CD4-positive, alpha-beta T cell (primary cell): ENCODE data around the gene CDC25B. TPM values are rescaled to one million over a fixed set of nuclear protein-coding genes. Genes with fewer than 3 reads are reported as not detected.
A peak's percentile ranks its signal among the peaks of the same experiment; 100 is the strongest.

Experiments
- ATAC-seq: fragments of 200-7000 bp; cut with Tn5 transposase; one replicate; pipeline ENCODE4 v1.10.0; 2022; ENCODE audit warnings: mild to moderate bottlenecking; ENCODE audit not compliant: poor library complexity
- CTCF ChIA-PET: fragments of 350-600 bp; sonication (Branson Sonifier 250); formaldehyde crosslinking; loops from one replicate; lab custom pipeline; 2021; ENCODE audit warnings: antibody characterized with exemption, inconsistent platforms; lab: Charles Lee
- POLR2A ChIA-PET: fragments of 350-600 bp; sonication (Branson Sonifier 250); formaldehyde crosslinking; loops from one replicate; lab custom pipeline; 2021; ENCODE audit warnings: antibody characterized with exemption, inconsistent platforms; lab: Charles Lee
- DNase-seq, 14 experiments: peaks; one replicate each; pipeline ENCODE4 v3.0.0-alpha.2; 2013 to 2020; ENCODE audit warnings: mixed read lengths in 2 of 14
- H3K27ac ChIP-seq, 2 donors: one replicate each; pipeline versions ENCODE4 v1.5.1 to v1.7.0; 2013; ENCODE audit warnings: low read length in 2 of 2, low read depth in 1 of 2, mild to moderate bottlenecking in 1 of 2
- H3K27me3 ChIP-seq, 2 experiments: 1 replicate in 1 of 2; 2 replicates in 1 of 2; pipeline versions ENCODE4 v1.6.1 to v1.7.0; 2013; ENCODE audit warnings: low read length in 2 of 2, control low read depth in 1 of 2, mild to moderate bottlenecking in 1 of 2, moderate library complexity in 1 of 2; ENCODE audit not compliant: insufficient read depth in 2 of 2, control insufficient read depth in 1 of 2
- H3K36me3 ChIP-seq: one replicate; pipeline ENCODE4 v1.6.1; 2013; ENCODE audit warnings: low read length, control low read depth; ENCODE audit not compliant: insufficient read depth
- H3K4me1 ChIP-seq: one replicate; pipeline ENCODE4 v1.6.1; 2013; ENCODE audit warnings: low read length, control low read depth; ENCODE audit not compliant: insufficient read depth
- H3K4me3 ChIP-seq: one replicate; pipeline ENCODE4 v1.5.1; 2013; ENCODE audit warnings: mild to moderate bottlenecking, low read length, moderate library complexity
- H3K9me3 ChIP-seq, 2 experiments: 1 replicate in 1 of 2; 2 replicates in 1 of 2; pipeline versions ENCODE4 v1.6.1 to v1.7.0; 2013; ENCODE audit warnings: low read length in 2 of 2, mild to moderate bottlenecking in 2 of 2, control low read depth in 1 of 2, moderate library complexity in 1 of 2; ENCODE audit not compliant: control insufficient read depth in 1 of 2, insufficient read depth in 1 of 2
- H3K27ac Mint-ChIP-seq: one replicate; pipeline ENCODE4 v1.8.0; 2020; ENCODE audit warnings: mixed read lengths
- H3K27me3 Mint-ChIP-seq: one replicate; pipeline ENCODE4 v1.8.0; 2021; ENCODE audit warnings: mixed read lengths
- H3K36me3 Mint-ChIP-seq: one replicate; pipeline ENCODE4 v1.8.0; 2021; ENCODE audit warnings: low read depth, mixed read lengths
- H3K4me1 Mint-ChIP-seq: one replicate; pipeline ENCODE4 v1.8.0; 2021; ENCODE audit warnings: low read depth, mixed read lengths
- H3K4me3 Mint-ChIP-seq: one replicate; pipeline ENCODE4 v1.8.0; 2020; ENCODE audit warnings: mild to moderate bottlenecking, mixed read lengths
- H3K9me3 Mint-ChIP-seq: one replicate; pipeline ENCODE4 v1.8.0; 2020; ENCODE audit warnings: mixed read lengths
- intact Hi-C, 2 experiments: fragments of 100-400 bp; cut with DNase I in 1 of 2; cut with micrococcal nuclease in 1 of 2; formaldehyde crosslinking; loops; one replicate each; pipeline versions ENCODE4 v1.15.1 to v1.9.0; 2023 to 2025; cut with DNase I, micrococcal nuclease
- total RNA-seq, 174 experiments: library from RNA in 2 of 174; stranded (reverse) in 2 of 174; gene quantifications; one replicate each; pipeline ENCODE4 v1.2.3 and lab custom pipeline; 2021 to 2026
- TF ChIP-seq, protein P1 (sequence below): fragments of 200-600 bp; IDR thresholded peaks from one replicate; pipeline ENCODE4 v1.8.0; 2022; ENCODE audit warnings: antibody characterized with exemption, mild to moderate bottlenecking

The CDC25B gene
- total RNA-seq, 2 experiments from 2014 or later, result 144 TPM

DNA sequence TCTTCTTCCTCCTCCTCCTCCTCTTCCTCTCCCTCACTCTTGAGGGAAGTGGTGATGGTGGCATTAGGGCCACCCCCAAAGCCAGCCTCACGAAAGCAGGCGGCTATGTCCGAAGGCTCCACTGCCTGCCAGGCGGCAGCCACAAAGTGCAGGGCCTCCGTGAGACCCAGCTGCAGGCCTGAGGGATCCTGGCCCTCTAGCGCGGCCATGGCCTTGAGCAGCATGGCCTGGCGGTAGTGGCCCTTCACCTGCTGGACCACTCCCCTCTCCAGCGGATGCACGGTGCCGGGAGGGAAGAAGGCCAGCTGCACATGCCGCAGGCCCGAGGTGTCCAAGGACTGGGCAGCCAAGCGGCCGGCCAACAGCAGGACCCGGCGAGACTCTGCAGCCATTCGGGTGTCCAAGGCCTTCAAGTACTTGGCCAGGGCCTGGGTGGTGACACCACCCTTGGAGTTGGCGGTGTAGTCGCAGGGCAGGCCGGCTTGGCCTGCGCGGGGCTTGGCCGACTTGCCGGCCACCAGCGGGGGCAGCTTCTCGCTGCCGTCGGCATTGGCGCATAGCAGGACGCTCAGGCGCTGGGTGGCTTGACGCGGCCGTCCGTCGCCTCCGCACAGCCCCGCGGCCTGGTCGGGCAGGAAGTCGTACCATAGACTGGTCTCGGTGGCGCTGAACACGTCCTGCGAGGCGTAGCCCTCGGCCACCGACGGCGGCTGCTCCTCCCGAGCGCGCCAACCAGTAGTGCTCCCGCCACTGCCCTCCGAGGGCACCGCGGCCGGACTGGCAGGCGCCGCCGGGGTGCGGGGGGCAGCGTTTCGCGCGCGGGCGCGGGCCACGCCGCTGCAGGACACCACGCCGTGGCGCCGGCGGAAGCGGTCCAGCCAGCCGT, 10.6 kb upstream of the CDC25B start:
- intact Hi-C loops, result loop anchor here in 1 of 2 experiments (1.0 to 2.0 kb wide), 3 partner anchors 35 to 70 kb away; partner anchors contain the start of genes AP5S1 and MAVS
- no peaks in the 10 kb centered on the region for H3K9me3 Mint-ChIP-seq
- no peaks in the 10 kb centered on the region for H3K36me3 Mint-ChIP-seq
- Histone ChIP-seq H3K4me1 (peaks cover 40% of the 10 kb centered on the region), H3K27me3 (no peaks in the 10 kb centered on the region), H3K36me3 (no peaks in the 10 kb centered on the region), H3K9me3 (peaks cover 0 to 3% of the 10 kb centered on the region in 2 experiments), H3K27ac (peak overlapping the region in 1 of 2 donors; percentile 70), H3K4me3 (peak overlapping the region; percentile 63)
- DNase-seq, result peak in 1 of 14 experiments; percentile 51
- ChIA-PET POLR2A (interaction anchor here (0.8 to 8.5 kb wide), 9 partner anchors 7 to 70 kb away, joined by 3 to 89 read pairs (median 16); partner anchors contain the start of genes ADISSP, AP5S1 and CDC25B), CTCF (interaction anchor here (1.6 to 4.3 kb wide), 5 partner anchors 10 to 69 kb away, joined by 4 to 59 read pairs (median 20); partner anchors contain the start of genes AP5S1 and CDC25B)
- no peaks in the 10 kb centered on the region for H3K27me3 Mint-ChIP-seq
- TF ChIP-seq, protein P1, sequence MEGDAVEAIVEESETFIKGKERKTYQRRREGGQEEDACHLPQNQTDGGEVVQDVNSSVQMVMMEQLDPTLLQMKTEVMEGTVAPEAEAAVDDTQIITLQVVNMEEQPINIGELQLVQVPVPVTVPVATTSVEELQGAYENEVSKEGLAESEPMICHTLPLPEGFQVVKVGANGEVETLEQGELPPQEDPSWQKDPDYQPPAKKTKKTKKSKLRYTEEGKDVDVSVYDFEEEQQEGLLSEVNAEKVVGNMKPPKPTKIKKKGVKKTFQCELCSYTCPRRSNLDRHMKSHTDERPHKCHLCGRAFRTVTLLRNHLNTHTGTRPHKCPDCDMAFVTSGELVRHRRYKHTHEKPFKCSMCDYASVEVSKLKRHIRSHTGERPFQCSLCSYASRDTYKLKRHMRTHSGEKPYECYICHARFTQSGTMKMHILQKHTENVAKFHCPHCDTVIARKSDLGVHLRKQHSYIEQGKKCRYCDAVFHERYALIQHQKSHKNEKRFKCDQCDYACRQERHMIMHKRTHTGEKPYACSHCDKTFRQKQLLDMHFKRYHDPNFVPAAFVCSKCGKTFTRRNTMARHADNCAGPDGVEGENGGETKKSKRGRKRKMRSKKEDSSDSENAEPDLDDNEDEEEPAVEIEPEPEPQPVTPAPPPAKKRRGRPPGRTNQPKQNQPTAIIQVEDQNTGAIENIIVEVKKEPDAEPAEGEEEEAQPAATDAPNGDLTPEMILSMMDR, result no peak
- no peak overlapping the region for H3K4me3 Mint-ChIP-seq
- H3K27ac Mint-ChIP-seq, result peak overlapping the region; percentile 50
- peaks cover 51% of the 10 kb centered on the region for H3K4me1 Mint-ChIP-seq
- no peak for ATAC-seq

DNA sequence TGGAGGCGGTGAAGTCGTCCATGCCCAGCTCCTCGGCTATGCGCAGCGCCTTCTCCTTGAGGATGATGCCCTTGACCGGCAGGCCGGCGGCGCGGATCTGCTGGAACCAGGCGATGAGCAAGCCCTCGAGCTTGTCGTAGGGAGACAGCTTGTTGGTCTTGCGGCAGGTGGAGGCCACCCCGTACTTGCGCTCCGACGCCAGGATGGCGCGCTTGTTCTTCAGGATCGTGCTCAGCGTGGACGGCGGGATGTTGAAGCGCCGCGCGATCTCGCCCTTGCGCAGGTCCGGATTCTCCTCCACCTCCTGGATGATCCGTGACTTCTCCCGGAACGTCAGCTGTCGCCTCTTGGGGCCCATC, 10.0 kb upstream of the CDC25B start:
- ATAC-seq (peak; percentile 41), DNase-seq (peak in 9 of 14 experiments; percentile 29 to 77 (median 42))
- POLR2A ChIA-PET, result interaction anchor here (1.1 to 8.5 kb wide), 9 partner anchors 8 to 71 kb away, joined by 3 to 89 read pairs (median 16); partner anchors contain the start of genes ADISSP, AP5S1 and CDC25B
- H3K4me3 Mint-ChIP-seq, result peak overlapping the region; percentile 85
- CTCF ChIA-PET, result interaction anchor here (0.6 to 4.3 kb wide), 12 partner anchors 8 to 299 kb away, joined by 3 to 59 read pairs (median 5); partner anchors contain the start of genes ADISSP, AP5S1 and CDC25B
- Histone ChIP-seq H3K4me1 (peaks cover 37% of the 10 kb centered on the region), H3K9me3 (peaks cover 0 to 3% of the 10 kb centered on the region in 2 experiments), H3K36me3 (no peaks in the 10 kb centered on the region), H3K4me3 (peak overlapping the region; percentile 63), H3K27ac (peak overlapping the region; percentile 66 to 70), H3K27me3 (no peaks in the 10 kb centered on the region)
- no peaks in the 10 kb centered on the region for H3K27me3 Mint-ChIP-seq
- peaks cover 46% of the 10 kb centered on the region for H3K4me1 Mint-ChIP-seq
- no peaks in the 10 kb centered on the region for H3K9me3 Mint-ChIP-seq
- peak overlapping the region; percentile 49 for H3K27ac Mint-ChIP-seq
- intact Hi-C loops, result loop anchor here in 1 of 2 experiments (1.0 to 2.0 kb wide), 3 partner anchors 34 to 69 kb away; partner anchors contain the start of genes AP5S1 and MAVS
- H3K36me3 Mint-ChIP-seq, result no peaks in the 10 kb centered on the region
- TF ChIP-seq, protein P1, result no peak

DNA sequence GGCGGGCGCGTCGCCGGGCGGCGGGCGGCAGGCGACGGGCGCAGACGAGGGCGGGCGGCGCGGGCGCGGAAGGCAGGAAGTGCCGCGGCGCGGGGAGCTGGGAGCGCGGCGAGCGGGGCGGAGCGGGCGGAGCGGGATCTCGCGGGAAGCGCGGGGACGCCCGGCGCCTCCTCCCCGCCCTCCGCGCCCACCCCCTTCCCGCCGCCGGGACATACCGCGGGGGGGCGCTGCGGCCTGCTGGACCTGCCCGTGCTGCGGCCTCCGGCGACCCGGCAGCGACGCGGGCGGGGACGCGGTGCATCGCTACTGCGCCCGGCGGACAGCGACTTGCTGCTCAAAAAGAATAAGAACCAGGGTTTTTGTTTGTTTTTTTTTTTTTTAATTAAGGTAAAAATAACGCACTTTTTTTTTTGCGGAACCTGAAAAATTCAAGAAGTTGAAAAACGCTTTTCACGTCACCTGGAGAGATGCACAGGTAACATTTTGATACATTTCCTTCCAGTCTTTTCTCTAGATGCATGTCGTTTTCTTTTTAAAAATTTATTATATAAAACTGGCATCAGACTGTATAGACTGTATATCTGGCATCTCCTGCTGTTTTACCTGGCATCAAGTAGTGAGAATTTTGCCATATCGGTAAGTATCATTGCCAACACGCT, 9.3 kb upstream of the CDC25B start, which contains the start of gene CENPB:
CENPB (minus strand) TSS at position 76 of the 659 bp plus-strand sequence. CDS start 257 bp downstream, outside the sequence.
- DNase-seq (peak; percentile 70 to 95 (median 90)), ATAC-seq (peak; percentile 83)
- H3K9me3 ChIP-seq, result peaks cover 0 to 3% of the 10 kb centered on the region in 2 experiments
- TF ChIP-seq, protein P1, result peak; percentile 80
- H3K27me3 ChIP-seq, result no peaks in the 10 kb centered on the region
- intact Hi-C loops, result loop anchor here (1.0 to 2.0 kb wide), 4 partner anchors 10 to 69 kb away; partner anchors contain the start of genes AP5S1 (in 2 of the 2), CDC25B (in 1 of the 2) and MAVS (in 1 of the 2)
- peak within 1 kb of the TSS; percentile 85 for H3K4me3 Mint-ChIP-seq
- H3K4me1 Mint-ChIP-seq, result peaks cover 40% of the 10 kb centered on the region
- H3K4me1 ChIP-seq, result peaks cover 32% of the 10 kb centered on the region
- CTCF ChIA-PET, result interaction anchor here (0.6 to 4.3 kb wide), 14 partner anchors 9 to 298 kb away, joined by 3 to 59 read pairs (median 5); partner anchors contain the start of genes ADISSP, AP5S1 and CDC25B
- H3K27me3 Mint-ChIP-seq, result no peaks in the 10 kb centered on the region
- no peaks in the 10 kb centered on the region for H3K9me3 Mint-ChIP-seq
- H3K27ac ChIP-seq, result peak within 1 kb of the TSS; percentile 66 to 70
- peak within 1 kb of the TSS; percentile 63 for H3K4me3 ChIP-seq
- POLR2A ChIA-PET, result interaction anchor here (0.6 to 8.5 kb wide), 11 partner anchors 9 to 206 kb away, joined by 3 to 89 read pairs (median 15); partner anchors contain the start of genes ADISSP, AP5S1 and CDC25B
- H3K36me3 ChIP-seq, result no peaks in the 10 kb centered on the region
- peak within 1 kb of the TSS; percentile 73 for H3K27ac Mint-ChIP-seq
- H3K36me3 Mint-ChIP-seq, result no peaks in the 10 kb centered on the region
